ENCODE results near the gene UBE2K.

DNA sequence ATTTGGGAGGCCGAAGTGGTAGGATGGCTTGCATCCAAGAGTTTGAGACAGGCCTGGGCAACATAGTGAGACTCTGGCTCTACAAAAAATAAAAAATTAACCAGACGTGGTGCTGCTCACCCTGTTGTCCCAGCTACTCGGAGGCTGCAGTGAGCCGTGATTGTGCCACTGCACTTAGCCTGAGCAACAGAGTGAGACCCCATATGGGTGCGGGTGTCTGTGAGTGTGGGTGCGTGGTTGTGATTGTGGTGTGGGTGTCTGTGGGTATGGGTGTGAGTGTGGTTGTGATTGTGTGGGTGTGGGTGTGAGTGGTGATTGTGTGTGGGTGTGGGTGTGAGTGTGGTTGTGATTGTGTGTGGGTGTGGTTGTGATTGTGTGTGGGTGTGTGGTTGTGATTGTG lies 114.6 kb downstream of the UBE2K start:
- no peak for TF ChIP-seq CTCF (IDR thresholded peaks at IDR 0.05)
- TF ChIP-seq POLR2AphosphoS5 (IDR thresholded peaks at IDR 0.05): no peak
- no peak for TF ChIP-seq EP300 (IDR thresholded peaks at IDR 0.05)

Measured in esophagus muscularis mucosa (tissue), 4 donors.